Measurements from ENCODE around the gene ASB11. TPM values are rescaled to one million over a fixed set of nuclear protein-coding genes. Genes with fewer than 3 reads are reported as not detected.

The ASB11 gene
- total RNA-seq, 1 experiment from 2014 or later, result not detected

- Histone ChIP-seq H4K91ac (ENCODE audit: insufficient read length, low read depth, low read length) (no peak overlapping the region), H3K23me2 (ENCODE audit: insufficient read length, low read depth, low read length, poor library complexity, severe bottlenecking) (no peaks in the 10 kb centered on the region), H2BK120ac (ENCODE audit: low read depth, low read length, poor library complexity, severe bottlenecking) (no peak overlapping the region), H3K56ac (ENCODE audit: insufficient read length, low read depth, low read length) (no peak overlapping the region), H3K18ac (ENCODE audit: insufficient read length, low read depth, low read length) (no peak overlapping the region), H3T11ph (ENCODE audit: low read length) (no peak overlapping the region), H3K4me1 (ENCODE audit: insufficient read depth, low read length) (no peaks in the 10 kb centered on the region; the same call in 1 of the 2 replicates), H3K79me2 (ENCODE audit: insufficient read depth, low read length) (no peaks in the 10 kb centered on the region), H2BK20ac (ENCODE audit: low read depth, low read length, poor library complexity, severe bottlenecking) (no peak overlapping the region), H2AFZ (ENCODE audit: low read length) (no peak overlapping the region), H3K27me3 (ENCODE audit: insufficient read depth, low read length) (no peaks in the 10 kb centered on the region), H2AK5ac (ENCODE audit: insufficient read length, low read length) (no peak overlapping the region), H2BK15ac (ENCODE audit: low read depth, low read length) (no peak overlapping the region), H3K23ac (ENCODE audit: insufficient read length, low read depth, low read length) (no peak overlapping the region), H3K4ac (ENCODE audit: low read depth, low read length) (no peak overlapping the region), H4K5ac (ENCODE audit: insufficient read length, low read depth, low read length) (no peak overlapping the region), H3K14ac (ENCODE audit: insufficient read depth, low read length) (no peak overlapping the region), H3K4me2 (ENCODE audit: insufficient read depth, insufficient read length, low read length) (no peak overlapping the region), H3K9ac (ENCODE audit: extremely low read depth, insufficient read length, low read length) (no peak overlapping the region), H4K20me1 (ENCODE audit: control insufficient read depth, insufficient read depth, insufficient read length) (no peaks in the 10 kb centered on the region), H2BK5ac (ENCODE audit: insufficient read length, low read length) (no peak overlapping the region), H3K27ac (ENCODE audit: insufficient read length, low read depth, low read length) (no peak overlapping the region), H4K8ac (replicated peaks; ENCODE audit: insufficient read length, low read depth, low read length) (no peak overlapping the region), H2BK12ac (ENCODE audit: insufficient read length, low read depth, low read length) (no peak overlapping the region), H3K79me1 (ENCODE audit: insufficient read depth, low read depth, low read length, poor library complexity, severe bottlenecking) (no peaks in the 10 kb centered on the region), H3K9me3 (ENCODE audit: control insufficient read depth, low read depth, low read length) (no peaks in the 10 kb centered on the region)
- Mint-ChIP-seq H3K4me1 (peaks cover 8% of the 10 kb centered on the region in 2 experiments), H3K36me3 (ENCODE audit: insufficient read depth in 1 of 3, low read depth in 3 of 3) (peaks cover 0 to 2% (median 0%) of the 10 kb centered on the region in 3 experiments; a peak in 1 of 7 replicates), H3K9me3 (peaks cover 38 to 52% of the 10 kb centered on the region in 2 experiments), H3K4me3 (no peak overlapping the region), H3K27me3 (ENCODE audit: low read depth) (peaks cover 2% of the 10 kb centered on the region; the same call in 1 of the 2 replicates), H3K27ac (no peak overlapping the region)
- no peak for TF ChIP-seq CTCF (conservative IDR thresholded peaks at IDR 0.05)
- WGBS (ENCODE audit: extremely low coverage, insufficient read length, low lambda C conversion rate), result no CpG with 5 or more reads among the region's 1 CpG
- no peak for DNase-seq
Observed at GRCh38 chrX:15269120-15269519, 46.3 kb downstream of the ASB11 start.

All from H9 (cell line).